GM23338 (cell line): ENCODE measurements around the gene ACRBP.

Experiments
- CTCF ChIP-seq, 2 experiments: fragments of 200-600 bp in 1 of 2; sonication (generic) in 1 of 2; conservative IDR thresholded peaks; 2 replicates each; pipeline versions ENCODE4 v1.5.1 to v1.6.1; 2016 to 2017; ENCODE audit warnings: antibody characterized with exemption in 2 of 2, low read depth in 2 of 2, mild to moderate bottlenecking in 2 of 2, moderate library complexity in 1 of 2
- POLR2AphosphoS5 ChIP-seq: IDR thresholded peaks from 2 replicates; pipeline ENCODE4 v1.6.1; 2016; ENCODE audit warnings: antibody characterized with exemption, low read depth
- ZNF114 ChIP-seq: fragments of 250-450 bp; sonication (Bioruptor Pico); IDR thresholded peaks from 2 replicates; pipeline ENCODE4 v1.5.0; 2020; ENCODE audit warnings: mild to moderate bottlenecking, moderate library complexity

GRCh38 chr12:6666211-6666610 lies 19.0 kb upstream of the ACRBP start:
- no peak for TF ChIP-seq CTCF (conservative IDR thresholded peaks at IDR 0.05; ENCODE audit: low read depth in 2 of 2)
- no peak for TF ChIP-seq POLR2AphosphoS5
- TF ChIP-seq ZNF114 = no peak
